HepG2 (cell line): ENCODE data around the gene OGFOD3. TPM values are rescaled to one million over a fixed set of nuclear protein-coding genes. Genes with fewer than 3 reads are reported as not detected.

ENCODE experiments used
- AHR ChIP-seq: IDR thresholded peaks from 2 replicates; pipeline ENCODE4 v1.6.1; 2018; ENCODE audit warnings: missing genetic modification reagents, missing compliant biosample characterization
- ARNT2 ChIP-seq: sonication (generic); formaldehyde crosslinking; IDR thresholded peaks from 2 replicates; pipeline ENCODE4 v1.8.0; 2022; ENCODE audit warnings: mild to moderate bottlenecking, low read depth, missing genetic modification reagents, moderate library complexity
- ARNTL ChIP-seq: sonication (generic); formaldehyde crosslinking; IDR thresholded peaks from 2 replicates; pipeline ENCODE4 v1.4.0; 2020; ENCODE audit warnings: mild to moderate bottlenecking, missing genetic modification reagents
- BORCS8-MEF2B ChIP-seq: sonication (generic); formaldehyde crosslinking; IDR thresholded peaks from 2 replicates; pipeline ENCODE4 v1.8.0; 2022; ENCODE audit warnings: mild to moderate bottlenecking, missing genetic modification reagents
- CCDC6 ChIP-seq: sonication (generic); formaldehyde crosslinking; IDR thresholded peaks from 2 replicates; pipeline ENCODE4 v1.8.1; 2022; ENCODE audit warnings: mild to moderate bottlenecking, missing genetic modification reagents, moderate library complexity
- DZIP1 ChIP-seq: sonication (generic); formaldehyde crosslinking; IDR thresholded peaks from 2 replicates; pipeline ENCODE4 v1.5.0; 2020; ENCODE audit warnings: mild to moderate bottlenecking, missing genetic modification reagents
- KDM5B ChIP-seq: sonication (generic); formaldehyde crosslinking; IDR thresholded peaks from 2 replicates; pipeline ENCODE4 v1.4.0; 2020; ENCODE audit warnings: missing genetic modification reagents, mild to moderate bottlenecking, borderline replicate concordance
- KLF13 ChIP-seq: sonication (generic); formaldehyde crosslinking; IDR thresholded peaks from 2 replicates; pipeline ENCODE4 v1.4.0; 2020; ENCODE audit warnings: mild to moderate bottlenecking, missing genetic modification reagents
- MAX ChIP-seq: IDR thresholded peaks from 2 replicates; pipeline ENCODE4 v1.6.1; 2012; ENCODE audit warnings: inconsistent platforms
- NKX3-1 ChIP-seq: sonication (generic); formaldehyde crosslinking; IDR thresholded peaks from 2 replicates; pipeline ENCODE4 v1.5.0; 2020; ENCODE audit warnings: missing genetic modification reagents
- TCF12 ChIP-seq, 2 experiments: fragments of 450-650 bp in 1 of 2; sonication (generic) in 1 of 2; formaldehyde crosslinking in 1 of 2; IDR thresholded peaks; 2 replicates each; pipeline versions ENCODE4 v1.6.1 to v1.8.0; 2017 to 2022; ENCODE audit warnings: antibody characterized with exemption in 1 of 2, mild to moderate bottlenecking in 1 of 2, missing genetic modification reagents in 1 of 2, moderate library complexity in 1 of 2
- YEATS2 ChIP-seq: sonication (generic); formaldehyde crosslinking; IDR thresholded peaks from 2 replicates; pipeline ENCODE4 v1.4.0; 2020; ENCODE audit warnings: missing genetic modification reagents, borderline replicate concordance
- ZBTB33 ChIP-seq: sonication (generic); formaldehyde crosslinking; IDR thresholded peaks from 2 replicates; pipeline ENCODE4 v1.4.0; 2020; ENCODE audit warnings: missing genetic modification reagents
- ZMYM2 ChIP-seq: sonication (generic); formaldehyde crosslinking; IDR thresholded peaks from 2 replicates; pipeline ENCODE4 v1.8.0; 2022; ENCODE audit warnings: mild to moderate bottlenecking, missing genetic modification reagents
- ZNF331 ChIP-seq: sonication (generic); formaldehyde crosslinking; IDR thresholded peaks from 2 replicates; pipeline ENCODE4 v1.4.0; 2020; ENCODE audit warnings: missing genetic modification reagents
- ZNF337 ChIP-seq: sonication (generic); formaldehyde crosslinking; IDR thresholded peaks from 2 replicates; pipeline ENCODE4 v1.5.1; 2020; ENCODE audit warnings: missing genetic modification reagents, low read depth, mild to moderate bottlenecking, borderline replicate concordance
- ZNF557 ChIP-seq: sonication (generic); formaldehyde crosslinking; IDR thresholded peaks from 2 replicates; pipeline ENCODE4 v1.4.0; 2020; ENCODE audit warnings: missing genetic modification reagents
- ZNF605 ChIP-seq: sonication (generic); formaldehyde crosslinking; IDR thresholded peaks from 2 replicates; pipeline ENCODE4 v1.8.0; 2022; ENCODE audit warnings: mild to moderate bottlenecking, missing genetic modification reagents
- ZNF841 ChIP-seq: sonication (generic); formaldehyde crosslinking; IDR thresholded peaks from 2 replicates; pipeline ENCODE4 v1.8.1; 2023; ENCODE audit warnings: missing genetic modification reagents, borderline replicate concordance
- polyA plus RNA-seq, 8 experiments: library from polyadenylated mRNA; depleted of rRNA in 3 of 8; stranded (reverse) in 7 of 8; unstranded in 1 of 8; fragments of >200 nt; fragmentation: Illumina TruSeq in 4 of 8; extraction: Trizol in 4 of 8; gene quantifications; 2 replicates each; pipeline versions ENCODE4 v1.2.1 to v1.2.3, GENCODE V29; 2011 to 2016; ENCODE audit warnings: low read depth in 4 of 8, missing spikeins in 1 of 8, mixed read lengths in 1 of 8; ENCODE audit not compliant: insufficient read depth in 1 of 8
- total RNA-seq, 5 experiments: library from RNA; depleted of rRNA; stranded (reverse); fragments of >200 nt; fragmentation: Illumina TruSeq; extraction: Trizol; gene quantifications; 2 replicates each; pipeline ENCODE4 v1.2.3, GENCODE V29; 2016; ENCODE audit warnings: low read depth in 1 of 5
- TF ChIP-seq, protein P1 (sequence below): sonication (generic); formaldehyde crosslinking; IDR thresholded peaks from 2 replicates; pipeline ENCODE4 v1.4.0; 2020; ENCODE audit warnings: missing genetic modification reagents

Gene OGFOD3
- total and polyA plus RNA-seq, 2 of the 13 experiments (the other 11 are each of a cell fraction or from before 2014, with no cell fraction given) = 40.0 to 42.1 TPM

GRCh38 chr17:82358465-82359350 lies 59.7 kb downstream of the OGFOD3 start, which contains the start of gene TEX19 (continued):
- TF ChIP-seq KDM5B (CRISPR knock-in tag) = peak; percentile 61; the same call in 1 of the 2 replicates
- 0 out of 2 replicates have a peak, but pooled peaks have one; percentile 38 for TF ChIP-seq NKX3-1
- TF ChIP-seq AHR (CRISPR knock-in tag) = 0 out of 2 replicates have a peak, but pooled peaks have one; percentile 70
- TF ChIP-seq BORCS8-MEF2B = no peak
- no peak for TF ChIP-seq ZNF841 (CRISPR knock-in tag)
- no peak for TF ChIP-seq ZNF337 (CRISPR knock-in tag)
- TF ChIP-seq ZBTB33 = 0 out of 2 replicates have a peak, but pooled peaks have one; percentile 13
- no peak for TF ChIP-seq ZNF557 (CRISPR knock-in tag)
- TF ChIP-seq DZIP1 (CRISPR knock-in tag) = peak; percentile 55; the same call in 1 of the 2 replicates
- 0 out of 2 replicates have a peak, but pooled peaks have one; percentile 50 for TF ChIP-seq ARNT2 (CRISPR knock-in tag)
- peak; percentile 85 for TF ChIP-seq MAX
- peak; percentile 79 for TF ChIP-seq ZNF605
- TF ChIP-seq ARNTL (CRISPR knock-in tag) = no peak
- TF ChIP-seq, protein P1, sequence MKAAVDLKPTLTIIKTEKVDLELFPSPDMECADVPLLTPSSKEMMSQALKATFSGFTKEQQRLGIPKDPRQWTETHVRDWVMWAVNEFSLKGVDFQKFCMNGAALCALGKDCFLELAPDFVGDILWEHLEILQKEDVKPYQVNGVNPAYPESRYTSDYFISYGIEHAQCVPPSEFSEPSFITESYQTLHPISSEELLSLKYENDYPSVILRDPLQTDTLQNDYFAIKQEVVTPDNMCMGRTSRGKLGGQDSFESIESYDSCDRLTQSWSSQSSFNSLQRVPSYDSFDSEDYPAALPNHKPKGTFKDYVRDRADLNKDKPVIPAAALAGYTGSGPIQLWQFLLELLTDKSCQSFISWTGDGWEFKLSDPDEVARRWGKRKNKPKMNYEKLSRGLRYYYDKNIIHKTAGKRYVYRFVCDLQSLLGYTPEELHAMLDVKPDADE (CRISPR knock-in tag) = no peak
- no peak for TF ChIP-seq ZNF331 (CRISPR knock-in tag)
- TF ChIP-seq ZMYM2 = peak; percentile 35; the same call in 1 of the 2 replicates
- TF ChIP-seq KLF13 = 0 out of 2 replicates have a peak, but pooled peaks have one; percentile 62
- TF ChIP-seq YEATS2 (CRISPR knock-in tag) = peak; percentile 75; the same call in 1 of the 2 replicates
- no peak for TF ChIP-seq TCF12 (IDR thresholded peaks at IDR 0.05)
- TF ChIP-seq TCF12 (CRISPR knock-in tag; IDR thresholded peaks at IDR 0.05) = no peak
- no peak for TF ChIP-seq CCDC6 (CRISPR knock-in tag)
